Glomerular visceral epithelial cell (primary cell): ENCODE results near the gene PRAMEF20.
"Not testable (repeated sequence)": the region's sequence is repeated elsewhere in the genome, so short reads cannot be mapped to it uniquely, and the experiment has no call there.

Experiments
- DNase-seq: peaks from one replicate; pipeline ENCODE4 v3.0.0-alpha.2; 2016; ENCODE audit errors: extremely low spot score

PRAMEF20 gene

GRCh38 chr1:13410150-13410549 lies at the start of gene PRAMEF20:
PRAMEF20 (plus strand) TSS chr1:13410450; CDS start chr1:13416355, 5,905 bp downstream.
- not testable (repeated sequence) for DNase-seq

- DNase-seq = not testable (repeated sequence)
Observed at GRCh38 chr1:13362364-13362763, 47.9 kb upstream of the PRAMEF20 start.

GRCh38 chr1:13364928-13365327 lies 45.3 kb upstream of the PRAMEF20 start:
- DNase-seq = not testable (repeated sequence)

GRCh38 chr1:13366536-13366935 lies 43.7 kb upstream of the PRAMEF20 start:
- not testable (repeated sequence) for DNase-seq

- DNase-seq = not testable (repeated sequence)
Observed at GRCh38 chr1:13368544-13368943, 41.7 kb upstream of the PRAMEF20 start.

- DNase-seq = not testable (repeated sequence)
Observed at GRCh38 chr1:13378983-13379382, 31.3 kb upstream of the PRAMEF20 start.

- DNase-seq = not testable (repeated sequence)
Observed at GRCh38 chr1:13380380-13380779, 29.9 kb upstream of the PRAMEF20 start.

- not testable (repeated sequence) for DNase-seq
Observed at GRCh38 chr1:13389332-13389731, 20.9 kb upstream of the PRAMEF20 start, which contains the start of gene PRAMEF17. PRAMEF17 (plus strand) TSS chr1:13389632; CDS start chr1:13389658, 26 bp downstream.

GRCh38 chr1:13393004-13393403 lies 17.2 kb upstream of the PRAMEF20 start:
- DNase-seq = not testable (repeated sequence)

GRCh38 chr1:13394761-13395160 lies 15.5 kb upstream of the PRAMEF20 start:
- DNase-seq = not testable (repeated sequence)

- not testable (repeated sequence) for DNase-seq
Observed at GRCh38 chr1:13395311-13395710, 14.9 kb upstream of the PRAMEF20 start.

GRCh38 chr1:13407811-13408210 lies 2.4 kb upstream of the PRAMEF20 start:
- no peak for DNase-seq

- DNase-seq = no peak
Observed at GRCh38 chr1:13430495-13430894, 20.2 kb downstream of the PRAMEF20 start.

GRCh38 chr1:13432251-13432650 lies 22.0 kb downstream of the PRAMEF20 start:
- DNase-seq = no peak

GRCh38 chr1:13433694-13434358 lies 23.6 kb downstream of the PRAMEF20 start:
- not testable (repeated sequence) for DNase-seq

GRCh38 chr1:13435458-13435857 lies 25.2 kb downstream of the PRAMEF20 start:
- no peak for DNase-seq

GRCh38 chr1:13439104-13439783 lies 29.0 kb downstream of the PRAMEF20 start:
- DNase-seq = not testable (repeated sequence)

- DNase-seq = no peak
Observed at GRCh38 chr1:13443335-13443979, 33.2 kb downstream of the PRAMEF20 start.

- no peak for DNase-seq
Observed at GRCh38 chr1:13450204-13450603, 40.0 kb downstream of the PRAMEF20 start.

GRCh38 chr1:13451399-13451965 lies 41.2 kb downstream of the PRAMEF20 start:
- no peak for DNase-seq

GRCh38 chr1:13456904-13457532 lies 46.8 kb downstream of the PRAMEF20 start:
- DNase-seq = no peak

GRCh38 chr1:13461977-13462376 lies 51.7 kb downstream of the PRAMEF20 start:
- DNase-seq = no peak
